Measurements from ENCODE around the gene IGFLR1.

DNA sequence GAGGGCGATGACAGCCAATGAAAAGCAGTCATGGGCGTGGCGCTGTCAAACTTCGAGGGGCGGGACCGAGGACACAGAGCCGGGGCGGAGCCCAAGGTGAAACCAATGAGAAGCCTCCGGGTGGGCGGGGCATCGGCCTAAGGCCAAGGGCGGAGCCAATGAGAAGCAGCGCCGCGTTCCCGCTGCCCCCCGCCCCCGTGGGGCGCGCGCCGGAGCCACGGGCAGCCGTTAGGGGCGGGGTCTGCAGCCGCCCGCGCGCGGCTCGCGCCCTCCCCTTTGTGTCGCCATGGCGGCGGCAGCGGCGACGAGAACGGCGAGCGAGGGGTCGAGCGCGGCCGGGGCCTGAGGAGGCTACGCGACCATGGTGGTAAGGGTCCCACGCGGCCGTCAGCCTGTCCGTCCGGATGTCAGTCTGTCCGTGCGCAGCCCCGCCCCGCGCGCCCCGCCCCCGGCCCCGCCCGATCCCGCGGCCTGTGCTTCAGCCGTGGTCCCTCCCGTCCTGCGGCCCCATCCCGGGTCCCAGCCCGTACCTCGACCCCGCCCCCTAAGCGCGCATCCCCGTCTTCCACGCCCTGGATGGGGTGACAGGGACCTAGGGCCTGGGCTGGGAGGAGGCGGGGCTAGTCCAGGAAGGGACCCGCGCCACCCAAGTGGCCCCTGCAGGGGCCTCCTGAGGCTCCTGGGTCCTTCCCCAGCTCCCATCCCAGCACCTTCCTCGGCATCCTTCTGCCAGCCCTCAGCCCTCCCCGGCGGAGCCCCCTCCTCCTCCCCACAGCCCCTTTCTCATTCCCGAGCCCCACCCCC is 33.2 kb upstream of the IGFLR1 start, which contains the start of gene ARHGAP33:
- TF ChIP-seq CTCF (IDR thresholded peaks at IDR 0.05) (no peak), EP300 (IDR thresholded peaks at IDR 0.05) (no peak), POLR2AphosphoS5 (IDR thresholded peaks at IDR 0.05) (peak in 1 of 3 donors; percentile 58)
